Testis (tissue), 2 donors: ENCODE measurements around the gene FFAR4.

Source experiments
- POLR2A ChIP-seq: fragments of 450-650 bp; IDR thresholded peaks from one replicate; pipeline ENCODE4 v1.6.1; 2017; ENCODE audit warnings: antibody characterized with exemption, mild to moderate bottlenecking, moderate library complexity
- TF ChIP-seq, protein P1 (sequence below), 3 experiments: fragments of 450-650 bp in 2 of 3; fragments of 200-600 bp in 1 of 3; sonication (generic) in 1 of 3; IDR thresholded peaks; one replicate each; pipeline ENCODE4 v1.5.1; 2016 to 2019; ENCODE audit warnings: antibody characterized with exemption in 3 of 3, mild to moderate bottlenecking in 2 of 3, moderate library complexity in 1 of 3

- TF ChIP-seq, protein P1, sequence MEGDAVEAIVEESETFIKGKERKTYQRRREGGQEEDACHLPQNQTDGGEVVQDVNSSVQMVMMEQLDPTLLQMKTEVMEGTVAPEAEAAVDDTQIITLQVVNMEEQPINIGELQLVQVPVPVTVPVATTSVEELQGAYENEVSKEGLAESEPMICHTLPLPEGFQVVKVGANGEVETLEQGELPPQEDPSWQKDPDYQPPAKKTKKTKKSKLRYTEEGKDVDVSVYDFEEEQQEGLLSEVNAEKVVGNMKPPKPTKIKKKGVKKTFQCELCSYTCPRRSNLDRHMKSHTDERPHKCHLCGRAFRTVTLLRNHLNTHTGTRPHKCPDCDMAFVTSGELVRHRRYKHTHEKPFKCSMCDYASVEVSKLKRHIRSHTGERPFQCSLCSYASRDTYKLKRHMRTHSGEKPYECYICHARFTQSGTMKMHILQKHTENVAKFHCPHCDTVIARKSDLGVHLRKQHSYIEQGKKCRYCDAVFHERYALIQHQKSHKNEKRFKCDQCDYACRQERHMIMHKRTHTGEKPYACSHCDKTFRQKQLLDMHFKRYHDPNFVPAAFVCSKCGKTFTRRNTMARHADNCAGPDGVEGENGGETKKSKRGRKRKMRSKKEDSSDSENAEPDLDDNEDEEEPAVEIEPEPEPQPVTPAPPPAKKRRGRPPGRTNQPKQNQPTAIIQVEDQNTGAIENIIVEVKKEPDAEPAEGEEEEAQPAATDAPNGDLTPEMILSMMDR (IDR thresholded peaks at IDR 0.05): no peak
- no peak for TF ChIP-seq POLR2A
These were observed 12.2 kb upstream of the FFAR4 start for GRCh38 chr10:93554316-93554663.
